Measurements from ENCODE around the gene ATCAY. TPM values are rescaled to one million over a fixed set of nuclear protein-coding genes. Genes with fewer than 3 reads are reported as not detected.
"Not testable (repeated sequence)": the region's sequence is repeated elsewhere in the genome, so short reads cannot be mapped to it uniquely, and the experiment has no call there.

Gene ATCAY
- total RNA-seq, 1 donor from 2014 or later = 0.98 TPM

GRCh38 chr19:3931041-3931440 is 50.6 kb downstream of the ATCAY start:
- H3K36me3 ChIP-seq = no peaks in the 10 kb centered on the region
- no peak overlapping the region for H3K4me3 ChIP-seq
- no peaks in the 10 kb centered on the region for H3K9me3 ChIP-seq
- TF ChIP-seq CTCF (IDR thresholded peaks at IDR 0.05) (no peak), POLR2A (IDR thresholded peaks at IDR 0.05) (no peak), POLR2AphosphoS5 (IDR thresholded peaks at IDR 0.05; ENCODE audit: insufficient read depth in 1 of 2, low read depth in 1 of 2) (no peak)
- no peak overlapping the region for H3K27ac ChIP-seq
- DNase-seq (ENCODE audit: extremely low spot score in 2 of 2) = no peak
- H3K4me1 ChIP-seq = peaks cover 8% of the 10 kb centered on the region
- intact Hi-C loops (cut with DNase I) = no loop called here
- H3K27me3 ChIP-seq = no peaks in the 10 kb centered on the region

- no peak within 1 kb of the TSS for H3K4me3 ChIP-seq
- TF ChIP-seq POLR2A (IDR thresholded peaks at IDR 0.05) = no peak
- no peak for TF ChIP-seq POLR2AphosphoS5 (IDR thresholded peaks at IDR 0.05; ENCODE audit: insufficient read depth in 1 of 2, low read depth in 1 of 2)
- no peak for TF ChIP-seq CTCF (IDR thresholded peaks at IDR 0.05)
These were observed 52.7 kb downstream of the ATCAY start, which contains the start of gene NMRK2 for GRCh38 chr19:3932931-3933810. NMRK2 (plus strand) TSS chr19:3933069; CDS start chr19:3933672, 603 bp downstream.

GRCh38 chr19:3936506-3937442 is 56.3 kb downstream of the ATCAY start:
- no peak for DNase-seq (ENCODE audit: extremely low spot score in 2 of 2)
- Histone ChIP-seq H3K4me1 (peaks cover 8% of the 10 kb centered on the region), H3K4me3 (no peak overlapping the region), H3K9me3 (no peaks in the 10 kb centered on the region), H3K36me3 (no peaks in the 10 kb centered on the region), H3K27ac (no peak overlapping the region), H3K27me3 (no peaks in the 10 kb centered on the region)
- TF ChIP-seq CTCF (IDR thresholded peaks at IDR 0.05) (no peak), POLR2A (IDR thresholded peaks at IDR 0.05) (no peak), POLR2AphosphoS5 (IDR thresholded peaks at IDR 0.05; ENCODE audit: insufficient read depth in 1 of 2, low read depth in 1 of 2) (no peak)
- intact Hi-C loops (cut with DNase I) = no loop called here

More at GRCh38 chr19:3932931-3933810, 52.7 kb downstream of the ATCAY start, which contains the start of gene NMRK2:
- Histone ChIP-seq H3K27me3 (no peaks in the 10 kb centered on the region), H3K9me3 (no peaks in the 10 kb centered on the region), H3K27ac (no peak within 1 kb of the TSS), H3K36me3 (no peaks in the 10 kb centered on the region), H3K4me1 (peaks cover 8% of the 10 kb centered on the region)
- intact Hi-C loops (cut with DNase I) = no loop called here
- DNase-seq (ENCODE audit: extremely low spot score in 2 of 2) = no peak

- H3K27me3 ChIP-seq; DNase-seq (ENCODE audit: extremely low spot score in 2 of 2); intact Hi-C loops (cut with DNase I); H3K4me1 ChIP-seq; H3K36me3 ChIP-seq; H3K27ac ChIP-seq; H3K9me3 ChIP-seq; H3K4me3 ChIP-seq: not testable (repeated sequence)
These were observed 57.9 kb downstream of the ATCAY start for GRCh38 chr19:3938300-3938950.

- H3K9me3 ChIP-seq = no peaks in the 10 kb centered on the region
- TF ChIP-seq POLR2AphosphoS5 (IDR thresholded peaks at IDR 0.05; ENCODE audit: insufficient read depth in 1 of 2, low read depth in 1 of 2) (no peak), CTCF (IDR thresholded peaks at IDR 0.05) (no peak), POLR2A (IDR thresholded peaks at IDR 0.05) (no peak)
- H3K27ac ChIP-seq = no peak overlapping the region
- no peaks in the 10 kb centered on the region for H3K4me1 ChIP-seq
- H3K27me3 ChIP-seq = no peaks in the 10 kb centered on the region
- intact Hi-C loops (cut with DNase I) = no loop called here
- no peaks in the 10 kb centered on the region for H3K36me3 ChIP-seq
- H3K4me3 ChIP-seq = no peak overlapping the region
- DNase-seq (ENCODE audit: extremely low spot score in 2 of 2) = no peak
These were observed 62.4 kb downstream of the ATCAY start for GRCh38 chr19:3942790-3943409.
